ENCODE results near the gene SLC8A2.

The SLC8A2 gene

DNA sequence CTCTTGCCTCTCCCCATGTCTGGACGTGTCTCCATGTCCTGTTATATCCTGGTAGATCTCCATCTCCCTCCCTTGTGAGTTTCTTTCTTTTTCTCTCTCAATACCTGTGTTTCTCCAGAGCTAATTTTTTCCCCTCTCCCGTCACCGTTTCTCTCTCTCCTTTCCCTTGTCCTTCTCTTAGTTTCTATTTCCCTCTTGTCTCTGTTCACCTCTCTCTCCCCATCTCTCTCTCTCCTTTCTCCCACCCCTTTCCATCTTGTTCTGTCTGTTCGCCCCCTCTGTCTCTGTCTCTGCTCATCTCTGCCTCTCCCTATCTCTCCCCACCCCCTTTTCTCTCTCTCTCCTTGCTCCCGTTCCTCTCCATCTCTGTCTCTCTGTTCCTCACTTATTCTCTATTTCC lies 13.0 kb downstream of the SLC8A2 start:
- no peak for TF ChIP-seq ZFX (IDR thresholded peaks at IDR 0.05; ENCODE audit: borderline replicate concordance)
- TF ChIP-seq, protein P1, sequence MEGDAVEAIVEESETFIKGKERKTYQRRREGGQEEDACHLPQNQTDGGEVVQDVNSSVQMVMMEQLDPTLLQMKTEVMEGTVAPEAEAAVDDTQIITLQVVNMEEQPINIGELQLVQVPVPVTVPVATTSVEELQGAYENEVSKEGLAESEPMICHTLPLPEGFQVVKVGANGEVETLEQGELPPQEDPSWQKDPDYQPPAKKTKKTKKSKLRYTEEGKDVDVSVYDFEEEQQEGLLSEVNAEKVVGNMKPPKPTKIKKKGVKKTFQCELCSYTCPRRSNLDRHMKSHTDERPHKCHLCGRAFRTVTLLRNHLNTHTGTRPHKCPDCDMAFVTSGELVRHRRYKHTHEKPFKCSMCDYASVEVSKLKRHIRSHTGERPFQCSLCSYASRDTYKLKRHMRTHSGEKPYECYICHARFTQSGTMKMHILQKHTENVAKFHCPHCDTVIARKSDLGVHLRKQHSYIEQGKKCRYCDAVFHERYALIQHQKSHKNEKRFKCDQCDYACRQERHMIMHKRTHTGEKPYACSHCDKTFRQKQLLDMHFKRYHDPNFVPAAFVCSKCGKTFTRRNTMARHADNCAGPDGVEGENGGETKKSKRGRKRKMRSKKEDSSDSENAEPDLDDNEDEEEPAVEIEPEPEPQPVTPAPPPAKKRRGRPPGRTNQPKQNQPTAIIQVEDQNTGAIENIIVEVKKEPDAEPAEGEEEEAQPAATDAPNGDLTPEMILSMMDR (IDR thresholded peaks at IDR 0.05): no peak
- H3K27ac ChIP-seq: no peak overlapping the region

DNA sequence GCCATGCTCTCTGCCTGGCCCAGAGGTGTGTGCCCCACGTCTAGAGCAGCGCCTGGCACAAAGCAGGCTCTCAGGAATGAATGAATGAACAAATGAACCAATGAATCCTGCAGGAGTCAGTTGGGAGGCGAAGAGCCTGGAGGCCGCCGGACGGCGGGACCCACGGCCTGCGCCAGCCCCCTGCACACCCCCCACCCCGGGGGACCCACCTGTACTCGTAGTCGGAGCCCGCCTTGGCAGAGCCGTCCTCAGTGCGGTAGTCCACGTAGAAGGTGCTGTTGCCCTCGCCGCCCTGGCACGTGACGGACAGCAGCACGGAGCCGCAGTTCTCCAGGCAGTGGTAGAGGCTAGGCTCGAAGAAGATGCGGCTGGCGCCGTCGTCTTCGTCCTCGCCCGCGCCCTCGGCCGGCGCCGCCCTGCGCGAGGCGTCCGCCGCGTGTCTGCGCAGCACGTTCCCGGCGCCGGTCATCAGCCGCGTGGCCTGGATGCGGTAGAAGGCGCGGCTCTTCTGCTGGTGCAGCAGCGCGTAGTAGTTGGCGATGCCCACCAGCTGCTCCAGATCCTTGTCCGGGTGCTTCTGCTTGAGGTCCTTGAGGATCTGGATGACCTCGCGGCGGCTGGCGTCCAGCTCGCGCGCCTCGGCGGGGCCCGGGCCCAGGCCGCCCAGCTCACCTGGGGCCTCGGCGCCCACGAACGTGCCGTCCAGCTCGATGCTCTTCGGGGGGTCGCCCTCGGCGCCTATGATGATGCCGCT lies 14.8 kb downstream of the SLC8A2 start:
- H3K27ac ChIP-seq: no peak overlapping the region
- no peak for TF ChIP-seq ZFX (IDR thresholded peaks at IDR 0.05; ENCODE audit: borderline replicate concordance)
- TF ChIP-seq, protein P1 (IDR thresholded peaks at IDR 0.05): no peak

DNA sequence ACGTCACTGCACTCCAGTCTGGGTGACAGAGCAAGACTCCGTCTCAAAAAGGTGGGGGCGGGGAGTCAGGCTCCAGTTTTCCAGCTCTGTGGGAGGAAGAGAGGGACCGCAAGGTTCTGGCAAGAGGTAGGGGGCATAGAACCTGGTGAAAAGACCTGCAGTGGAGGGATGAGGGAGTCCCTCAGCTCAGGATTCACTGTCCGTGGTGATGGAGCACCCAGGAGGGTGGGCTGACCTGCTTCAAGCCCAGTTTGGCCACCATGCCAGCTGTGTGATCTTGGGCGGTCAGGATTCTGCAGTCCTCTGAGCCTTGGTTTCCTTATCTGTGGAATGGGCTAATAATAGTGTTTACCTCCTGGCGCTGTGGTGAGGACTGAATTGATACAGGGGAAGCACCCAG lies 21.2 kb downstream of the SLC8A2 start:
- TF ChIP-seq, protein P1 (IDR thresholded peaks at IDR 0.05): no peak
- no peak for TF ChIP-seq ZFX (IDR thresholded peaks at IDR 0.05; ENCODE audit: borderline replicate concordance)
- H3K27ac ChIP-seq: no peak overlapping the region

DNA sequence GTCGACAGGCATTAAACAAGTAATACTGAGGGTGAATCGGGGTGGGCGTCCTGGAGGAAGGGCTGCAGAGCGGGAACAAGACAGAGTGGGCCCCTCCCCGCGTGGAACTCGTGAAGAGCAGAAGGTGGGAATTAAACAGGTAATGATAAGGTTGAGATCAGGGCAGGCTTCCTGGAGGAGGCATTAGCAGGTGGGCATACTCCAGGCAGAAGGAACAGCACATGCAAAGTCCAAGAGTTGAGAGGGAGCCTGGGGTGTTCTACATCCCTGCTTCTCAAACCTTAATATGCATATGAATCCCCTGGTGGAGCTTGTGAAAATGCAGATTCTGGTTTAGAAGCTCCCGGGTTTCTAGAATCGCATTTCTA lies 23.3 kb downstream of the SLC8A2 start:
- H3K27ac ChIP-seq: no peak overlapping the region
- TF ChIP-seq, protein P1 (IDR thresholded peaks at IDR 0.05): no peak
- TF ChIP-seq ZFX (IDR thresholded peaks at IDR 0.05; ENCODE audit: borderline replicate concordance): no peak

DNA sequence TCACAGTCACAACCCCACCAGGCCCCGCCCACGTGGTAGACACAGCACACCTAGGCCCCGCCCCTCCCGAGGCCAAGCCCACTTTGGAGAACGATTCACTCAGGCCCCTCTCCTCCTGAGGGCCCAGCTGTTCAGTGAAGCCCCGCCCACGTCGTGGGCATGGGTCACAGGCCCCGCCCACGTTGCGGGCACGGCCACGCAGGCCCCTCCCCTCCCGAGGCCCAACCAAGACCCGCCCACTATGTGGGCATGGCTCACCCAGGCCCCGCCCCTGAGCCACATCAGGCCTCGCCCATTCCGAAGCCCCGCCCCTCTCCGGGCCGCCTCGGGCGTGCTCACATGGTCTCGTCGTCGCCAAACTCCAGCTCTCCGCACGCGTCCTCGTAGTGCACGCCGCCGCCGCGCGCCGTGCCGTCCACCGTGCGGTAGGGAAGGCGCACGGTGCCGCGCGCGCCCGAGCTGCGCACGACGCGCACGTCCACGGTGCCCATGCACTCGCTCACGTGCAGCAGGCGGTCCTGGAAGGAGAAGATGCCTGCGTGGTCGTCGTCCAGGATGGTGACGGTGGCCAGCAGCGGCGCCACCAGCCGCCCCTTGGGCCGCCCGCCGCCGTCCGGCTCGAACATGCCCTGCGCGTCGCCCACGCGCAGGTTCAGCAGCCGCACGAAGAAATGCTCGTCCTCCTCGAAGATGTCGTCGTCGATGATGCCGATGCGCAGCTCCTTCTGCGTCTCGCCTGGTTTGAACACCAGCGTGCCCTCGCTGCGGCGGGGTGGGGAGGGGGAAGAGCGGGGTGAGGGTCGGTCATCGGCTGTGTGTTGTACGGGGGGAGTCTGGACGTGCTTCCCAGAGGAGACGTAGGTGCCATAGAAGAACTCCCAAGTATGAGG lies 24.0 kb downstream of the SLC8A2 start:
- TF ChIP-seq, protein P1 (IDR thresholded peaks at IDR 0.05): no peak
- TF ChIP-seq ZFX (IDR thresholded peaks at IDR 0.05; ENCODE audit: borderline replicate concordance): no peak
- peak overlapping the region; percentile 73 for H3K27ac ChIP-seq

DNA sequence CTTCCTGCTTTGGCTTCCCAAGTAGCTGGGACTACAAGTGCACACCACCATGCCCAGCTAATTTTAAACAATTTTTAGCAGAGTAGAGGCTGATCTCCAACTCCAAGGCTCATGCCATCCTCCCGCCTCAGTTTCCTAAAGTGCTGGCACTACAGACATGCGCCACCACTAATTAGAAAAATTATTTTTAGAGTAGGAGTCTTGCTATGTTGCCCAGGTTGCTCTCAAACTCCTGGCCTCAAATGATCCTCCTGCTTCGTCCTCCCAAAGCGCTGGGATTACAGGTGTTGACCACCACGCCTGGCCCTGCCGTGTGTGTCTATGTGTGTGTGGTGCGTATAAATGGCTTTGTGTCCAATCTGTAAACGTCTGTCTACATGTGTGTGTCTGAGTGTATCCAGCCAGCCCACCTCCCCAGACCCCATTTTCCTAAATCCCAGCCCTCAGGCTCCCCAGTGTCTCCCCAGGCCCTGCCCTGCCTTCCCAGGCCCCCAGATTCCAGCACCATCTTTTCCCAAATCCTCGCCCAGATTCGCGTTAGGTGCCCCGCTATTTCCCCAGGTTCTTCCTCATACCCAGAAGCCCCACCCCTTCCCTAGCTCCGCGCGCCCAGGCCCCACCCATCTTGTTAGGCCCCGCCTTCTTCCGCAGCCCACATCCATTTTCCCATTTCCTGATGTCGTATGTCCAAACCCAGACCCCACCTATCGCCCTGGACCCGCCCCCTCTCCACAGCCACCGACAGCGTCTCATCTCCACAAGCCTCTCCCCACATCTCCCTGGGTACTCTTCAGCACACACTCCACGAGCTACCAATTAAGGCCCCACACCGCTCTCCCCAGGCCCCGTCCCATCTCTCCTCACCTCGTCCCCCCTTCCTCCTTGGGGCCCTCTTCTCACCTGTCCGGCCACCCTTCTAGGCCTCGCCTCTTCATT lies 24.9 kb downstream of the SLC8A2 start:
- H3K27ac ChIP-seq: peak overlapping the region; percentile 73
- TF ChIP-seq, protein P1 (IDR thresholded peaks at IDR 0.05): no peak
- no peak for TF ChIP-seq ZFX (IDR thresholded peaks at IDR 0.05; ENCODE audit: borderline replicate concordance)

All from 22Rv1 (cell line).